Erythroblast (primary cell): ENCODE results near the gene CD74.
A peak's percentile ranks its signal among the peaks of the same experiment; 100 is the strongest.
"Not testable (repeated sequence)": the region's sequence is repeated elsewhere in the genome, so short reads cannot be mapped to it uniquely, and the experiment has no call there.

Experiments
- DNase-seq, 2 experiments: peaks; one replicate each; lab custom pipeline; 2025; lab: John Stamatoyannopoulos, UW
- GATA1 ChIP-seq: IDR thresholded peaks from 2 replicates; pipeline ENCODE4 v1.6.1; 2011; ENCODE audit warnings: low read depth, mild to moderate bottlenecking, control low read depth, low read length, moderate library complexity
- POLR2A ChIP-seq: IDR thresholded peaks from 2 replicates; pipeline ENCODE4 v1.6.1; 2011; ENCODE audit warnings: mild to moderate bottlenecking, low read length

CD74 gene

GRCh38 chr5:150412319-150413175, at the start of gene CD74:
TSS of gene CD74 (minus strand) at chr5:150412910. CDS start at chr5:150412749, 161 bp downstream.
- TF ChIP-seq POLR2A (no peak), GATA1 (no peak)
- peak; percentile 50 to 55 for DNase-seq

- no peak for DNase-seq
- TF ChIP-seq POLR2A (no peak), GATA1 (no peak)
These were observed 48.5 kb upstream of the CD74 start for GRCh38 chr5:150461231-150461630.

DNA sequence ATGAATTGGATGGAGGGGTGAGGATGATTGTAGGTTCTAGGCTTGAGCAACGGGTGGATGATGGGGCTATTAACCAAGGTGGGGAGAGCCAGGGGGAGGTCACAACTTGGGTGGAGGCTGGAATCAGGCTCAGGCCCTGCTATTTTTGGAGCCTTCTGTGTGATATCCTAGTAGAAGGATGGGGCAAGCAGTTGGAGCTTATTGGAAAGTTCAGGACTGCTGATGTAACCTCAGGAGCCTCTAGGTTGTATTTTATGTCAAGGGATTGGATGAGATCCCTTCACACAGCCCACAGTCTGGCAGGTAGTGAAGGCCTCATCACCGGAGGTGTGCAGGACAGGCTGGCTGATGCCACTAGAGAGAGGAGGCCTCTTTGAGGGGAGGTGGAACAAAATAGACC, 48.1 kb upstream of the CD74 start:
- no peak for DNase-seq
- TF ChIP-seq POLR2A (no peak), GATA1 (no peak)

DNA sequence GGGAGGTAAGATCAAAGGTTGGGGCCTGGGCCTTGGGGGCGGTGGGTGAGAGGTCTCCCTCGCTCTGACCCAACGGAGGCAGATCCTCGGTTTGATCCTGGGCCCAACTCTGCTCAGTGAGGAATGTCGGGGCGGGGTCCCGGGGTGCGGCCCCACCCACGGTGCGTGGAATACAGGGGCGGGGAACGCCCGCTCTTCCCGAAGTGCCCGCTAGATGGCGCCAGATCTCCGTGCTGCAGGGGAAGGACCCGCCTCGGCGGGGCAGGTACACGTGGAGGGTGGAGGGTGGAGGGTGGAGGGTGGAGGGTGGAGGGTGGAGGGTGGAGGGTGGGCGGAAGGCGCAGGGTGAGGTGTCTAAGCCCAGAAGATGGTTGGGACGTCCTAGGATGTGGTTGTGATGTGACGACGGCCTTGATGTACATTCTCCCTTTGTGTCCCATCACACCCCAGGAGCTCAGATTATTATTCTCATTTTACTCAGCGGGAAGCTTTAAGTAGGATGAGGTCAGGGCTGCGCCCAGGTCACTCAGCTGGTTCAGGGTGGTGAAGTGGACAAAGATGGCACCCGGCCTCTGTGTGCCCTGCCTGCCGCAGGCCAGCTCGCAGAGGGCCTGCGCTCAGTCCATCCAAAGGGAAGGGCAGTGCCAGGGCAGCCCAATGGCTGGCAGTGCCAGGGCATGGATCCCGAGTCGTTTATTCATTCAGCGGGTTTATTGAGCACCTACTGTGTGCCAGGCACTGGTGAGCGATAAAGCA, 46.3 kb upstream of the CD74 start:
- TF ChIP-seq GATA1 (no peak), POLR2A (no peak)

DNA sequence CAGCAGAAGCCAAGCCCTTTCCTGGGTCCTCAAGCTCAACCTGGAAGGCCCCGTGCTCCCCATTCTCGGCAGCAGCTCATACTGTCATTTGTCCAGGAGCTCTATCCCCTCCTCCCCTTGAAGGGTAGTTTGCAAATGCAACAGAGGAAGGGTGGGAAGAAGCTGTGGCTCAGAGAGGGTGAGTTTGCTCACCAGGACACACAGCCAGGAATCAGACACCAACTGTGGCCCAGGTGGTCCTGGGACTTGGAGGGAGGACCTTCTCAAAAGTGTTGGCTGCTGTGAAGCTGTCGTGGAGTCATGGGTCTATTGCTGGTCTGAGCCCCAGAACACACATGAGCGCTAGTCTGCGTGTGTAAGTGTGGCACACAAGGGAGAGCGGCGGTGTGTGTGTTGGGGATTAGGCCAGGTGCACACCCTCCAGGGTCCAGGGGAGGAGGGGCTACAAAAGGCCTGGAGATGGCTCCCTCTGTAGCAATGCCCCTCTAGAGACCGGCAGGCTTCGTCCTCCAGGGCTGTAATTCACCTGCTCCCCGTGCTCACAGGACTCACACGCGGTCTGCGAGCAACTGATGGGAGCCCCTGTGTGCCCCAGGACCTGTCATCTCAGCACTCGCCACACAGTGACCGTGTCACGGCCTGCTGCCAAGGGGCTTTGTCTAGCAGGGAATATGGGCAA, 45.0 kb upstream of the CD74 start:
- TF ChIP-seq POLR2A (no peak), GATA1 (no peak)
- no peak for DNase-seq

More for the DNA sequence above, 46.3 kb upstream of the CD74 start:
- peak; percentile 65 to 83 for DNase-seq

DNA sequence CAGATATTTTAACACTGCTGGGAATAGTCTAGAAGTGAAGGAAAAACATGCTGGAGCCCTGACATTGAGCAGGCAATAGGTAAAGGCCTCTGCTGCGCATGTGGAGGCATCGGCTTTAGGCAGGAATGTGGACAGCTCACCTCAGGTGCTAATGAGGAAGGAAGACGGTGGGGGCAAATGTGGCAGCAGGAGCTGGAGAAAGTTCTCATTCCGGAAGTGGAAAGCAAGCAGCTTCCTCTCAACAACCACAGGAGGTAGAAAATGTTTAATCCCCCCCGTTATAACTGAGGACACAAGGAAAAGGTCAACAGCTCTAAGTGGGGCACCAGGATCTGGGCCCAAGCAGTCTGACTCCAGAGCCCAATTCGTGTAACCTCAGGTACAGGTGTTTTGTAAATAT, 44.4 kb upstream of the CD74 start:
- DNase-seq: no peak
- TF ChIP-seq POLR2A (no peak), GATA1 (no peak)

DNA sequence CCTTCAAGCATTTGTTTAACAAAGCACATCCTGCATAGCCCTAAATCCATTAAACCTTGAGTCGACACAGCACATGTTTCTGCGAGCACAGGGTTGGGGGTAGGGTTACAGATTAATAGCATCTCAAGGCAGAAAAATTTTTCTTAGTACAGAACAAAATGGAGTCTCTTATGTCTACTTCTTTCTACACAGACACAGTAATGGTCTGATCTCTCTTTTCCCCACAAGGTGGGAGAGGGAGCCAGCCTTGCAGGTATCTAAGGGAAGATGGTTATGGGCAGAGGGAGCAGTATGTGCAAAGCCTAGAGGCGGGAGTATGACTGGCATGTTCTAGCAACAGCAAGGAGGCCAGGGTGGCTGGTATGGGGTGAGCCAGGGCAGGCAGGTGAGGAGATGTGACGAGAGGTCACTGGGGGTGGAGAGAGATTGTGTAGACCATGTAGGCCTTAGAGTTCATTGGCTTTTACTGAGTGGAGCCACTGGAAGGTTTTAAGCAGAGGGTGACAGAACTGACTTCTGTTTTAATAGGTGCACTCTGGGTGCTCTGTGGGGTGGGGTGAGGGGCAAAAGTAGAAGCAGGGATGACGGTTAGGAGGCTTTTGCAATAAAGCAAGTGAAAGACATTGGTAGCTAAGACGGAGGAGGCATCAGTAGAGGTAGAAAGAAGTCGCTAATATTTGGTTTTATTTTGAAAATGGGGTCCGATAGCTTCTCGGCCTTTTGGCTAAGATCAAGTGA, 42.0 kb upstream of the CD74 start:
- TF ChIP-seq POLR2A (no peak), GATA1 (no peak)
- no peak for DNase-seq

DNA sequence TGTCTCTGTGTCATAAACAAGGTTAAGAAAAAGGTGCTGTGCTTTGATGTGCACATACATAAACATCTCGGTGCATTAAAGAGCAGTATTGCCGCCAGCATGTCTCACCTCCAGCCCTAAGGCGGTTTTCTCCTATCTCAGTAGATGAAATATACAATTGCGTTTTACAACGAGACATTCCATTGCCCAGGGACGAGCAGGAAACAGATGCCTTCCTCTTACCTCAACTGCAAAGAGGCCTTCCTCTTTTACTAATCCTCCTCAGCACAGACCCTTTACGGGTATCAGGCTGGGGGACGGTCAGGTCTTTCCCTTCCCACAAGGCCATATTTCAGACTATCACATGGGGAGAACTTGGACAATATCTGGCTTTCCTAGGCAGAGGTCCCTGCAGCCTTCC, 41.3 kb upstream of the CD74 start:
- not testable (repeated sequence) for DNase-seq

GRCh38 chr5:150452914-150453313, 40.2 kb upstream of the CD74 start:
- no peak for DNase-seq

DNA sequence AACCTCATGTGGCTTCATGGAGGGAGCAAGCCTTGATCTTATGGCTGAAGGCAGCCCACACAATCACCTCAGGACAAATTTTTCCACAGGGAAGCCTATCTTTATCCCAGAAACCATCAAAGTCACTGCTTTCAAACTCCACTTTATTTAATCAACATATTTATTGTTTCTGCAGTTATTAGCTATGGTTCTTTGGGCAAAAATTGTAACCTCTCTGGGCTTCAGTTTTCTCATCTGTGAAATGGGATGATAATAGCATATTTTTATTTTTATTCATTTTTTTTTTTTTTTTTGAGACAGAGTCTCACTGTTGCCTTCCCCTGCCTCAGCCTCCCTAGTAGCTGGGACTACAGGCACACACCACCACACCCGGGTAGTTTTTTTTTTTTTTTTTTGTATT, 38.9 kb upstream of the CD74 start:
- TF ChIP-seq POLR2A (no peak), GATA1 (no peak)
- DNase-seq: no peak

More at GRCh38 chr5:150452914-150453313, 40.2 kb upstream of the CD74 start:
- no peak for TF ChIP-seq GATA1

GRCh38 chr5:150449517-150450339, 37.0 kb upstream of the CD74 start, which contains the start of gene RPS14:
TSS of gene RPS14 (minus strand) at chr5:150449739. CDS start at chr5:150447733, 2,006 bp downstream.
- no peak for TF ChIP-seq GATA1
- TF ChIP-seq POLR2A: peak; percentile 93
- DNase-seq: peak; percentile 96 to 97

GRCh38 chr5:150448952-150449516, 36.3 kb upstream of the CD74 start:
- TF ChIP-seq GATA1 (no peak), POLR2A (no peak)
- DNase-seq: peak; percentile 67 to 71
